Epithelial cell of esophagus (primary cell): ENCODE results near the gene PARP9.

Experiments
- DNase-seq: peaks from one replicate; pipeline ENCODE4 v3.0.0; 2010; ENCODE audit warnings: low read depth
- H3K4me3 ChIP-seq: 2 replicates; pipeline ENCODE4 v1.5.1; 2011; ENCODE audit warnings: mild to moderate bottlenecking, low read length, control low read depth
- CTCF ChIP-seq: IDR thresholded peaks from 2 replicates; pipeline ENCODE4 v1.5.1; 2011; ENCODE audit warnings: low read depth, mild to moderate bottlenecking, low read length, control low read depth, inconsistent platforms; ENCODE audit not compliant: insufficient read depth; ENCODE audit errors: missing control alignments

PARP9 gene

GRCh38 chr3:122602011-122602710 lies 38.1 kb upstream of the PARP9 start:
- TF ChIP-seq CTCF: no peak
- H3K4me3 ChIP-seq: no peak overlapping the region
- DNase-seq: no peak

GRCh38 chr3:122598556-122598955 lies 34.5 kb upstream of the PARP9 start:
- no peak overlapping the region for H3K4me3 ChIP-seq
- no peak for DNase-seq
- no peak for TF ChIP-seq CTCF

- TF ChIP-seq CTCF: no peak
Observed at GRCh38 chr3:122598151-122598550, 34.1 kb upstream of the PARP9 start.

GRCh38 chr3:122594025-122594424 lies 29.9 kb upstream of the PARP9 start:
- DNase-seq: no peak
- no peak for TF ChIP-seq CTCF
- no peak overlapping the region for H3K4me3 ChIP-seq

More at GRCh38 chr3:122598151-122598550, 34.1 kb upstream of the PARP9 start:
- H3K4me3 ChIP-seq: no peak overlapping the region
- DNase-seq: no peak

- no peak for TF ChIP-seq CTCF
- no peak for DNase-seq
- no peak overlapping the region for H3K4me3 ChIP-seq
Observed at GRCh38 chr3:122590610-122591009, 26.5 kb upstream of the PARP9 start.

GRCh38 chr3:122589297-122589696 lies 25.2 kb upstream of the PARP9 start:
- no peak for DNase-seq

More at GRCh38 chr3:122589297-122589696, 25.2 kb upstream of the PARP9 start:
- TF ChIP-seq CTCF: no peak
- no peak overlapping the region for H3K4me3 ChIP-seq
